Hepatocyte (in vitro differentiated cells): ENCODE data around the gene CIDEB. TPM values are rescaled to one million over a fixed set of nuclear protein-coding genes. Genes with fewer than 3 reads are reported as not detected.

Source experiments
- DNase-seq: peaks from one replicate; pipeline ENCODE4 v3.0.0-alpha.2; 2016; ENCODE audit warnings: low spot score
- H2AFZ ChIP-seq: fragments of 200-600 bp; sonication (generic); 2 replicates; pipeline ENCODE4 v1.6.0; 2016; ENCODE audit warnings: antibody characterized with exemption, mild to moderate bottlenecking
- H3K27ac ChIP-seq: fragments of 200-600 bp; sonication (generic); 2 replicates; pipeline ENCODE4 v1.5.1; 2016; ENCODE audit warnings: mild to moderate bottlenecking
- H3K27me3 ChIP-seq: fragments of 200-600 bp; sonication (generic); 2 replicates; pipeline ENCODE4 v1.6.1; 2016
- H3K36me3 ChIP-seq: fragments of 200-600 bp; sonication (generic); replicated peaks from 2 replicates; pipeline ENCODE4 v1.5.1; 2016; ENCODE audit warnings: low read depth; ENCODE audit not compliant: insufficient read depth
- H3K4me1 ChIP-seq: fragments of 200-600 bp; sonication (generic); 2 replicates; pipeline ENCODE4 v1.5.1; 2016; ENCODE audit warnings: mild to moderate bottlenecking, moderate library complexity; ENCODE audit not compliant: insufficient read depth
- H3K4me2 ChIP-seq: fragments of 200-600 bp; sonication (generic); 2 replicates; pipeline ENCODE4 v1.6.0; 2016
- H3K4me3 ChIP-seq: fragments of 200-600 bp; sonication (generic); 2 replicates; pipeline ENCODE4 v1.5.1; 2016; ENCODE audit warnings: mild to moderate bottlenecking
- H3K79me2 ChIP-seq: fragments of 200-600 bp; sonication (generic); 2 replicates; pipeline ENCODE4 v1.6.0; 2017; ENCODE audit warnings: mild to moderate bottlenecking
- H3K9me2 ChIP-seq: fragments of 200-600 bp; sonication (generic); replicated peaks from 2 replicates; pipeline ENCODE4 v1.6.0; 2017; ENCODE audit warnings: mild to moderate bottlenecking; ENCODE audit not compliant: insufficient read depth
- H3K9me3 ChIP-seq: fragments of 200-600 bp; sonication (generic); 2 replicates; pipeline ENCODE4 v1.5.1; 2016; ENCODE audit warnings: low read depth, mild to moderate bottlenecking
- H4K20me1 ChIP-seq: fragments of 200-600 bp; sonication (generic); 2 replicates; pipeline ENCODE4 v1.6.0; 2016; ENCODE audit warnings: mild to moderate bottlenecking; ENCODE audit not compliant: insufficient read depth, poor library complexity, severe bottlenecking
- EZH2 ChIP-seq: fragments of 200-600 bp; sonication (generic); IDR thresholded peaks from 2 replicates; pipeline ENCODE4 v1.6.1; 2016; ENCODE audit warnings: antibody characterized with exemption, mild to moderate bottlenecking, borderline replicate concordance
- EZH2phosphoT487 ChIP-seq: fragments of 200-600 bp; sonication (generic); IDR thresholded peaks from one replicate; pipeline ENCODE4 v1.6.1; 2018; ENCODE audit warnings: antibody characterized with exemption, mild to moderate bottlenecking, low read depth, moderate library complexity; ENCODE audit not compliant: unreplicated experiment, severe bottlenecking
- WGBS: methylation state at CpG from one replicate; pipeline ENCODE4 v1.1.6; 2016; ENCODE audit warnings: low lambda C conversion rate; ENCODE audit errors: missing lambda C conversion rate; 5-methylcytosine and 5-hydroxymethylcytosine counted together
- polyA plus RNA-seq: library from polyadenylated mRNA; unstranded; fragments of >200 nt; fragmentation: Nextera tagmentation; extraction: Ambion mirVana; gene quantifications from 2 replicates; pipeline ENCODE4 v1.2.1, GENCODE V29; 2016
- total RNA-seq: library from RNA; depleted of rRNA; stranded (reverse); fragments of >200 nt; gene quantifications from 2 replicates; pipeline ENCODE4 v1.2.3, GENCODE V29; 2014
- TF ChIP-seq, protein P1 (sequence below): fragments of 200-600 bp; sonication (generic); IDR thresholded peaks from 2 replicates; pipeline ENCODE4 v1.5.1; 2016; ENCODE audit warnings: antibody characterized with exemption, mild to moderate bottlenecking; ENCODE audit not compliant: poor library complexity

CIDEB gene
- total and polyA plus RNA-seq, 2 experiments from 2014 or later: 43.0 to 59.9 TPM

DNA sequence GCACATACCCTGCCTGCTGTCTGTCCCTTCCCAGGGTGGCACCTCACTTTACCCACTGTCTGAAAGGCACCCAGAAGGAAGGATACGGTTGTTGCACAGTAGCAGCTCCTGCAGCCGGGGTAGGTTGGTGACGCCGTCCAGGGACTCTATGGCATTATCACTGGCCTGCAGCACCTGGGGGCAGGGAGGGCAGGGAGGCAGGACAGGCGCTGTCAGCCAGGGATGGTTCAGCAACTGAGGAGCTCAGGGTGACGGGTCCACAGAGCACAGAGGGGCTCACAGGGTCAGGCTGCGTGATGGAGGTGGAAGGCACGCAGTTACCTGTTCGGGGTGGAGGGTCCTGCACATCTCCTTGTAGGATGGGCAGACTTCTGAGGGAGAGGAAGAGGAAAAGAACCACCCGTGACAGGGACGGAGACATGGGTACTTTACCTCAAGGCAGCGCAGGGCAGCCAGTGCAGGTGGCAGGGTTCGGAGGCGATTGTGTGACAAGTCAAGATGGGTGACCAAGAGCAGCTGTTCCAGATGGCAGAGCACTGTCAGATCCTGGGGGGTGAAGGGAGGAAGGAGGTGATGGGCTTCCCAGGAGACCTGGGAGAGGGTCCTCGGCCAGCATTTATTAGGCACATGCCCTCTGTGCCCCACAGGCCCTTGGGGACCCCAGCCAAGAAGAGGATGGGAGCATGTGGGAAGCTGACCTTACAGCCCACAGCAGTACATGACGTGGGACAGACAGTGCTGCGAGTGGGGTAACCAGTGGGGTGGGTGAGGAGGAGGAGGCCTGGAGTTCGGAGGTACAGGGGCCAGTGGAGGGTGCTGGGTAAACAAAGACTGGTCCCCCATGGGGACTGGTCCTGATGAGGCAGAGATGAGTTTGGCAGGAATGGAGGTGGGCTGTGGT is 41.2 kb downstream of the CIDEB start:
- H4K20me1 ChIP-seq: no peaks in the 10 kb centered on the region
- H3K36me3 ChIP-seq: no peaks in the 10 kb centered on the region
- H2AFZ ChIP-seq: no peak overlapping the region
- H3K27me3 ChIP-seq: no peaks in the 10 kb centered on the region
- H3K4me1 ChIP-seq: no peaks in the 10 kb centered on the region
- 84% methylated on average over 17 of the region's 18 CpGs for WGBS
- H3K4me2 ChIP-seq: no peak overlapping the region
- no peak overlapping the region for H3K4me3 ChIP-seq
- TF ChIP-seq EZH2phosphoT487 (no peak), EZH2 (no peak)
- TF ChIP-seq, protein P1, sequence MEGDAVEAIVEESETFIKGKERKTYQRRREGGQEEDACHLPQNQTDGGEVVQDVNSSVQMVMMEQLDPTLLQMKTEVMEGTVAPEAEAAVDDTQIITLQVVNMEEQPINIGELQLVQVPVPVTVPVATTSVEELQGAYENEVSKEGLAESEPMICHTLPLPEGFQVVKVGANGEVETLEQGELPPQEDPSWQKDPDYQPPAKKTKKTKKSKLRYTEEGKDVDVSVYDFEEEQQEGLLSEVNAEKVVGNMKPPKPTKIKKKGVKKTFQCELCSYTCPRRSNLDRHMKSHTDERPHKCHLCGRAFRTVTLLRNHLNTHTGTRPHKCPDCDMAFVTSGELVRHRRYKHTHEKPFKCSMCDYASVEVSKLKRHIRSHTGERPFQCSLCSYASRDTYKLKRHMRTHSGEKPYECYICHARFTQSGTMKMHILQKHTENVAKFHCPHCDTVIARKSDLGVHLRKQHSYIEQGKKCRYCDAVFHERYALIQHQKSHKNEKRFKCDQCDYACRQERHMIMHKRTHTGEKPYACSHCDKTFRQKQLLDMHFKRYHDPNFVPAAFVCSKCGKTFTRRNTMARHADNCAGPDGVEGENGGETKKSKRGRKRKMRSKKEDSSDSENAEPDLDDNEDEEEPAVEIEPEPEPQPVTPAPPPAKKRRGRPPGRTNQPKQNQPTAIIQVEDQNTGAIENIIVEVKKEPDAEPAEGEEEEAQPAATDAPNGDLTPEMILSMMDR: no peak
- H3K9me2 ChIP-seq: no peaks in the 10 kb centered on the region
- no peak for DNase-seq
- no peaks in the 10 kb centered on the region for H3K9me3 ChIP-seq
- H3K27ac ChIP-seq: no peak overlapping the region
- H3K79me2 ChIP-seq: no peaks in the 10 kb centered on the region

DNA sequence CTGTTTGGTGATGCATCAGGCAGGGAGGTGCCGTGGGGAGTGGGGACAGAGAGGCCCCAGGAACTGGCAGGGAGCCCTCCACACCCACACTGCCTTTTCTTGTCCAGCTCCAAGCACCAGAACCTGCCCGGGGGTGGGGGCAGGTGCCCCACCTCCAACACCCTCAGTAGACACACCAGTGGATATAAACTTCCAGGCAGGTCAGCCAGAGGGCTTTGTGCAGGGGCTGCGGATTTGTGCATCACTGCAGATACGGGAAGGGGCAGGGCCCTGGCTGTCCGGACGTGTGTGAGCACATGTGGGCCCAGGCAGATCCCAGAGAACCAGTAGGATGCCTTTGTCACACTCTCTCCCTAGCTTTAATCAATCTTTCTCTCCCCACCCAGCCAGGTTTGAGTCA is 43.5 kb downstream of the CIDEB start:
- no peaks in the 10 kb centered on the region for H3K36me3 ChIP-seq
- 77% methylated on average over 6 of the region's 6 CpGs for WGBS
- no peak overlapping the region for H2AFZ ChIP-seq
- H3K4me1 ChIP-seq: no peaks in the 10 kb centered on the region
- no peaks in the 10 kb centered on the region for H3K27me3 ChIP-seq
- H3K4me3 ChIP-seq: no peak overlapping the region
- no peaks in the 10 kb centered on the region for H4K20me1 ChIP-seq
- H3K9me2 ChIP-seq: no peaks in the 10 kb centered on the region
- DNase-seq: no peak
- no peaks in the 10 kb centered on the region for H3K9me3 ChIP-seq
- H3K27ac ChIP-seq: no peak overlapping the region
- no peaks in the 10 kb centered on the region for H3K79me2 ChIP-seq
- TF ChIP-seq EZH2phosphoT487 (no peak), EZH2 (no peak)
- TF ChIP-seq, protein P1: no peak
- H3K4me2 ChIP-seq: no peak overlapping the region

DNA sequence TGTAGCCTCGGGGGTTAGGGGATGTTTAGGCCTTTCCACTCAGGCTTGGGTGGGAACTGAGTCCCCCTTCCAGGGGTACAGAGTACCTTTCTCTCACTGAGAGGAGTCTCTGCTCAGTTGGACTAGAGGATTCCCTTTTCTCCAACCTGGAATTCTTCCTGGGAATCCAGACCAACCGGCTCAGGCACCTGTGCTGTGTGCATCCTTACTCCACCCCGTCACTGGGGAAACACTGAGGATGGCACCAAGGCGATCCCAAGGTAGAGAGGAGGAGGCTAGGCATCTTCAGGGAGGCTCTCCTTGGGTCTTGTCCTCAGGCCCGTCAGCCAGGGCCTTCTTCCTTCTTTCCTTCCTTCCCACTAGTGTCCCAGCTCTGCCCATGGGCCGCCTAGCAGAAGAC is 43.9 kb downstream of the CIDEB start:
- Histone ChIP-seq H3K27me3 (no peaks in the 10 kb centered on the region), H3K27ac (no peak overlapping the region), H3K4me3 (no peak overlapping the region), H3K4me2 (no peak overlapping the region), H4K20me1 (no peaks in the 10 kb centered on the region), H2AFZ (no peak overlapping the region), H3K9me3 (no peaks in the 10 kb centered on the region), H3K9me2 (no peaks in the 10 kb centered on the region), H3K79me2 (no peaks in the 10 kb centered on the region), H3K36me3 (no peaks in the 10 kb centered on the region), H3K4me1 (no peaks in the 10 kb centered on the region)
- no peak for DNase-seq
- TF ChIP-seq EZH2phosphoT487: no peak
- TF ChIP-seq, protein P1: no peak
- TF ChIP-seq EZH2: no peak
- WGBS: 77% methylated on average over 6 of the region's 6 CpGs
